A673 (cell line): Measurements from ENCODE around the gene SMIM21. TPM values are rescaled to one million over a fixed set of nuclear protein-coding genes. Genes with fewer than 3 reads are reported as not detected.

Experiments used
- BruUV-seq: library from RNA; stranded (reverse); fragments of 400-500 nt; replicated peaks from 2 replicates; lab custom pipeline; 2021; lab: Mats Ljungman, UMichigan
- CTCF ChIA-PET: fragments of 300-600 bp; sonication (Branson Sonifier 250); formaldehyde crosslinking; loops from one replicate; lab custom pipeline; 2022; ENCODE audit warnings: antibody characterized with exemption; lab: Charles Lee
- POLR2A ChIA-PET: fragments of 300-600 bp; sonication (Branson Sonifier 250); formaldehyde crosslinking; loops from one replicate; lab custom pipeline; 2022; ENCODE audit warnings: antibody characterized with exemption; ENCODE audit not compliant: low non-redundant PET; lab: Charles Lee
- DNase-seq: peaks from one replicate; pipeline ENCODE4 v3.0.0-alpha.2; 2015; ENCODE audit warnings: low spot score
- H3K27ac ChIP-seq: fragments of 200-600 bp; sonication (generic); 2 replicates; pipeline ENCODE4 v1.5.1; 2016; ENCODE audit warnings: mixed run types, low read depth, mild to moderate bottlenecking, mixed read lengths, antibody characterized with exemption, low read length; ENCODE audit not compliant: poor library complexity, severe bottlenecking
- H3K27me3 ChIP-seq: fragments of 200-600 bp; sonication (generic); replicated peaks from 2 replicates; pipeline ENCODE4 v1.6.1; 2017; ENCODE audit warnings: mixed run types, low read depth, mild to moderate bottlenecking, mixed read lengths, antibody characterized with exemption, low read length; ENCODE audit not compliant: insufficient read depth, poor library complexity
- H3K36me3 ChIP-seq: fragments of 200-600 bp; sonication (generic); 2 replicates; pipeline ENCODE4 v1.6.1; 2016; ENCODE audit warnings: mixed run types, mild to moderate bottlenecking, mixed read lengths, antibody characterized with exemption, low read length; ENCODE audit not compliant: insufficient read depth, poor library complexity, severe bottlenecking
- H3K4me1 ChIP-seq: fragments of 200-600 bp; sonication (generic); 2 replicates; pipeline ENCODE4 v1.6.1; 2017; ENCODE audit warnings: mixed run types, mild to moderate bottlenecking, mixed read lengths, antibody characterized with exemption, low read length; ENCODE audit not compliant: insufficient read depth, poor library complexity, severe bottlenecking
- H3K4me3 ChIP-seq: fragments of 200-600 bp; sonication (generic); 2 replicates; pipeline ENCODE4 v1.5.1; 2016; ENCODE audit warnings: low read depth, mixed run types, mild to moderate bottlenecking, mixed read lengths, low read length; ENCODE audit not compliant: poor library complexity, severe bottlenecking
- H3K9me3 ChIP-seq: fragments of 200-600 bp; sonication (generic); 2 replicates; pipeline ENCODE4 v1.6.1; 2016; ENCODE audit warnings: mixed run types, low read depth, mild to moderate bottlenecking, mixed read lengths, antibody characterized with exemption, low read length; ENCODE audit not compliant: poor library complexity, severe bottlenecking
- CTCF ChIP-seq: fragments of 300-800, 200-600 bp; sonication (generic); conservative IDR thresholded peaks from 2 replicates; pipeline ENCODE4 v1.5.1; 2017; ENCODE audit warnings: low read depth, mild to moderate bottlenecking, antibody characterized with exemption, low read length, moderate library complexity, mixed read lengths
- EZH2 ChIP-seq: fragments of 200-600 bp; sonication (generic); IDR thresholded peaks from 2 replicates; pipeline ENCODE4 v1.6.1; 2017; ENCODE audit warnings: borderline replicate concordance, low read depth, mild to moderate bottlenecking, mixed read lengths, antibody characterized with exemption, low read length; ENCODE audit not compliant: poor library complexity, severe bottlenecking
- intact Hi-C: fragments of 100-400 bp; cut with micrococcal nuclease; formaldehyde crosslinking; loops from one replicate; pipeline ENCODE4 v1.10.0; 2022; ENCODE audit not compliant: unreplicated experiment
- total RNA-seq: library from RNA; stranded (reverse); gene quantifications from 2 replicates; pipeline ENCODE4 v1.2.3, GENCODE V29; 2021

The SMIM21 gene
- total RNA-seq, 1 experiment from 2014 or later, result not detected

- no peak for DNase-seq
- no TSS peak for BruUV-seq
- TF ChIP-seq EZH2 (no peak), CTCF (no peak)
- H3K36me3 ChIP-seq, result no peaks in the 10 kb centered on the region
- no peaks in the 10 kb centered on the region for H3K9me3 ChIP-seq
- no peaks in the 10 kb centered on the region for H3K27me3 ChIP-seq
- H3K4me1 ChIP-seq, result no peaks in the 10 kb centered on the region
- intact Hi-C loops, result no loop called here
- ChIA-PET CTCF (no interaction called here), POLR2A (no interaction called here)
- H3K27ac ChIP-seq, result no peak overlapping the region
- no peak overlapping the region for H3K4me3 ChIP-seq
These were observed 36.0 kb downstream of the SMIM21 start for GRCh38 chr18:75391279-75392225.

- no TSS peak for BruUV-seq
- Histone ChIP-seq H3K36me3 (no peaks in the 10 kb centered on the region), H3K4me1 (no peaks in the 10 kb centered on the region), H3K4me3 (no peak overlapping the region), H3K27ac (no peak overlapping the region), H3K27me3 (no peaks in the 10 kb centered on the region), H3K9me3 (no peaks in the 10 kb centered on the region)
- CTCF ChIA-PET, result no interaction called here
- DNase-seq, result no peak
- intact Hi-C loops, result no loop called here
- POLR2A ChIA-PET, result no interaction called here
- no peak for TF ChIP-seq CTCF
- TF ChIP-seq EZH2, result no peak
These were observed 36.6 kb downstream of the SMIM21 start for GRCh38 chr18:75390854-75391253.

GRCh38 chr18:75384144-75384543 lies 43.4 kb downstream of the SMIM21 start:
- BruUV-seq, result no TSS peak

More at GRCh38 chr18:75384144-75384543, 43.4 kb downstream of the SMIM21 start:
- H3K9me3 ChIP-seq, result no peaks in the 10 kb centered on the region
- H3K36me3 ChIP-seq, result no peaks in the 10 kb centered on the region
- H3K27me3 ChIP-seq, result no peaks in the 10 kb centered on the region
- TF ChIP-seq CTCF, result no peak
- TF ChIP-seq EZH2, result no peak
- no peak for DNase-seq
- no peaks in the 10 kb centered on the region for H3K4me1 ChIP-seq
- CTCF ChIA-PET, result no interaction called here
- intact Hi-C loops, result no loop called here
- POLR2A ChIA-PET, result no interaction called here
- H3K27ac ChIP-seq, result no peak overlapping the region
- H3K4me3 ChIP-seq, result no peak overlapping the region
